Esophagus squamous epithelium (tissue), 5 donors: Measurements from ENCODE around the gene UTS2. TPM values are rescaled to one million over a fixed set of nuclear protein-coding genes. Genes with fewer than 3 reads are reported as not detected.

Experiments
- DNase-seq: peaks from one replicate; lab custom pipeline; 2025; lab: John Stamatoyannopoulos, UW
- H3K27ac ChIP-seq, 4 donors: fragments of 200-600 bp; sonication (generic); one replicate each; pipeline ENCODE4 v1.5.1; 2016 to 2019; ENCODE audit warnings: mild to moderate bottlenecking in 1 of 4
- H3K27me3 ChIP-seq, 4 donors: fragments of 200-600 bp; sonication (generic); 1 replicate in 3 of 4; 2 replicates in 1 of 4; pipeline versions ENCODE4 v1.5.1 to v1.6.0; 2017 to 2021; ENCODE audit warnings: antibody characterized with exemption in 1 of 4
- H3K36me3 ChIP-seq, 3 donors: fragments of 200-600 bp; sonication (generic); one replicate each; pipeline ENCODE4 v1.5.1; 2016 to 2019
- H3K4me1 ChIP-seq, 3 donors: fragments of 200-600 bp; sonication (generic); one replicate each; pipeline ENCODE4 v1.5.1; 2017 to 2019
- H3K4me3 ChIP-seq, 4 donors: fragments of 200-600 bp; sonication (generic); 1 replicate in 3 of 4; 2 replicates in 1 of 4; pipeline ENCODE4 v1.5.1; 2016 to 2019; ENCODE audit warnings: mild to moderate bottlenecking in 2 of 4, moderate library complexity in 1 of 4
- H3K9me3 ChIP-seq, 3 donors: fragments of 200-600 bp; sonication (generic); one replicate each; pipeline ENCODE4 v1.5.1; 2016 to 2019
- CTCF ChIP-seq, 6 experiments: fragments of 450-650 bp in 4 of 6; fragments of 200-600 bp in 2 of 6; sonication (generic) in 2 of 6; IDR thresholded peaks; one replicate each; pipeline ENCODE4 v1.5.1; 2016 to 2019; ENCODE audit warnings: antibody characterized with exemption in 6 of 6, mild to moderate bottlenecking in 4 of 6, moderate library complexity in 4 of 6
- POLR2A ChIP-seq, 4 donors: fragments of 450-650 bp; IDR thresholded peaks; one replicate each; pipeline ENCODE4 v1.6.1; 2017; ENCODE audit warnings: antibody characterized with exemption in 4 of 4, mild to moderate bottlenecking in 4 of 4, moderate library complexity in 3 of 4
- WGBS, 2 donors: methylation state at CpG; one replicate each; pipeline ENCODE4 v1.1.5; 2018; 5-methylcytosine and 5-hydroxymethylcytosine counted together
- intact Hi-C: fragments of 100-400 bp; cut with DNase I; formaldehyde crosslinking; loops from one replicate; pipeline ENCODE4 v1.15.0; 2022
- total RNA-seq, 4 donors: library from RNA; depleted of rRNA; stranded (reverse); fragments of >200 nt; gene quantifications; one replicate each; pipeline ENCODE4 v1.1.0, GENCODE V29; 2016
- donor health status: DM: yes; HTN: yes; CAD: no.

The UTS2 gene
- total RNA-seq, 4 donors from 2014 or later, result not detected

- Histone ChIP-seq H3K36me3 (peaks cover 0 to 98% (median 26%) of the 10 kb centered on the region in 3 donors), H3K27ac (no peak overlapping the region)
These were observed 28.2 kb downstream of the UTS2 start for GRCh38 chr1:7824701-7825100.

GRCh38 chr1:7821282-7821681, 31.6 kb downstream of the UTS2 start:
- Histone ChIP-seq H3K9me3 (no peaks in the 10 kb centered on the region), H3K27ac (no peak overlapping the region), H3K36me3 (peaks cover 0 to 98% (median 19%) of the 10 kb centered on the region in 3 donors), H3K4me3 (no peak overlapping the region), H3K27me3 (no peaks in the 10 kb centered on the region), H3K4me1 (no peaks in the 10 kb centered on the region)
- no peak for DNase-seq
- TF ChIP-seq CTCF (IDR thresholded peaks at IDR 0.05), result no peak
- no peak for TF ChIP-seq POLR2A (IDR thresholded peaks at IDR 0.05)
- intact Hi-C loops, result no loop called here
- 87 to 89% methylated on average over 3 of the region's 3 CpGs for WGBS, 2 donors

More at GRCh38 chr1:7824701-7825100, 28.2 kb downstream of the UTS2 start:
- Histone ChIP-seq H3K4me1 (no peaks in the 10 kb centered on the region), H3K9me3 (no peaks in the 10 kb centered on the region), H3K27me3 (no peaks in the 10 kb centered on the region), H3K4me3 (no peak overlapping the region)
- 92 to 94% methylated on average over 8 of the region's 8 CpGs for WGBS, 2 donors
- intact Hi-C loops, result no loop called here
- no peak for TF ChIP-seq POLR2A (IDR thresholded peaks at IDR 0.05)
- no peak for TF ChIP-seq CTCF (IDR thresholded peaks at IDR 0.05)
- no peak for DNase-seq

GRCh38 chr1:7813677-7814373, 39.0 kb downstream of the UTS2 start:
- intact Hi-C loops, result loop anchor here (10.0 kb wide), 1 partner anchor 91 kb away; no protein-coding TSS in a partner anchor
- no peaks in the 10 kb centered on the region for H3K4me1 ChIP-seq
- no peak for DNase-seq
- no peak overlapping the region for H3K27ac ChIP-seq
- H3K36me3 ChIP-seq, result peaks cover 4 to 89% (median 13%) of the 10 kb centered on the region in 3 donors
- H3K27me3 ChIP-seq, result no peaks in the 10 kb centered on the region
- H3K9me3 ChIP-seq, result peaks cover 0 to 9% (median 9%) of the 10 kb centered on the region in 3 donors
- 90 to 92% methylated on average over 3 of the region's 3 CpGs for WGBS, 2 donors
- TF ChIP-seq POLR2A (IDR thresholded peaks at IDR 0.05) (no peak), CTCF (IDR thresholded peaks at IDR 0.05) (no peak)
- no peak overlapping the region for H3K4me3 ChIP-seq

- no peak for TF ChIP-seq POLR2A (IDR thresholded peaks at IDR 0.05)
- TF ChIP-seq CTCF (IDR thresholded peaks at IDR 0.05), result no peak
- H3K36me3 ChIP-seq, result peaks cover 4 to 82% (median 13%) of the 10 kb centered on the region in 3 donors
These were observed 41.4 kb downstream of the UTS2 start for GRCh38 chr1:7811476-7811875.

GRCh38 chr1:7810395-7810794, 42.5 kb downstream of the UTS2 start:
- 36 to 40% methylated on average over 7 of the region's 7 CpGs for WGBS, 2 donors
- peaks cover 4 to 90% (median 21%) of the 10 kb centered on the region in 3 donors for H3K36me3 ChIP-seq
- peaks cover 0 to 9% (median 9%) of the 10 kb centered on the region in 3 donors for H3K9me3 ChIP-seq
- no peaks in the 10 kb centered on the region for H3K4me1 ChIP-seq
- no peaks in the 10 kb centered on the region for H3K27me3 ChIP-seq
- no peak for DNase-seq
- no peak overlapping the region for H3K4me3 ChIP-seq
- TF ChIP-seq CTCF (IDR thresholded peaks at IDR 0.05) (no peak), POLR2A (IDR thresholded peaks at IDR 0.05) (no peak)
- no peak overlapping the region for H3K27ac ChIP-seq
- intact Hi-C loops, result loop anchor here (10.0 kb wide), 1 partner anchor 94 kb away; no protein-coding TSS in a partner anchor

More at GRCh38 chr1:7811476-7811875, 41.4 kb downstream of the UTS2 start:
- Histone ChIP-seq H3K27me3 (no peaks in the 10 kb centered on the region), H3K9me3 (peaks cover 0 to 9% (median 9%) of the 10 kb centered on the region in 3 donors), H3K4me1 (no peaks in the 10 kb centered on the region), H3K4me3 (no peak overlapping the region), H3K27ac (no peak overlapping the region)
- DNase-seq, result no peak
- intact Hi-C loops, result loop anchor here (10.0 kb wide), 1 partner anchor 93 kb away; no protein-coding TSS in a partner anchor
- WGBS, 2 donors, result 89 to 93% methylated on average over 2 to 6 of the region's 6 CpGs
